Spleen (tissue), 11 donors: ENCODE results near the gene TNS1. TPM values are rescaled to one million over a fixed set of nuclear protein-coding genes. Genes with fewer than 3 reads are reported as not detected.

ENCODE experiments used
- DNase-seq: peaks from one replicate; pipeline ENCODE4 v3.0.0-alpha.2; 2020
- H3K27ac ChIP-seq, 8 donors: fragments of 200-600 bp; sonication (generic) in 7 of 8; 1 replicate in 4 of 8; 2 replicates in 4 of 8; pipeline versions ENCODE4 v1.5.0 to v1.8.0; 2016 to 2021; ENCODE audit warnings: inconsistent platforms in 4 of 8, mild to moderate bottlenecking in 4 of 8, moderate library complexity in 1 of 8
- H3K27me3 ChIP-seq, 7 donors: fragments of 200-600 bp; sonication (generic) in 6 of 7; replicated peaks in 1 of 7; 1 replicate in 4 of 7; 2 replicates in 3 of 7; pipeline versions ENCODE4 v1.5.0 to v1.8.0; 2016 to 2021; ENCODE audit warnings: inconsistent platforms in 3 of 7, mild to moderate bottlenecking in 1 of 7
- H3K36me3 ChIP-seq, 6 donors: fragments of 200-600 bp; sonication (generic) in 5 of 6; 1 replicate in 4 of 6; 2 replicates in 2 of 6; pipeline versions ENCODE4 v1.5.0 to v1.8.0; 2016 to 2021; ENCODE audit warnings: inconsistent platforms in 2 of 6
- H3K4me1 ChIP-seq, 6 donors: fragments of 200-600 bp; sonication (generic) in 5 of 6; 1 replicate in 3 of 6; 2 replicates in 3 of 6; pipeline versions ENCODE4 v1.5.0 to v1.8.0; 2016 to 2021; ENCODE audit warnings: inconsistent platforms in 3 of 6
- H3K4me3 ChIP-seq, 8 donors: fragments of 200-600 bp; sonication (generic) in 7 of 8; 1 replicate in 4 of 8; 2 replicates in 4 of 8; pipeline versions ENCODE4 v1.5.0 to v1.8.0; 2016 to 2021; ENCODE audit warnings: inconsistent platforms in 4 of 8, mild to moderate bottlenecking in 4 of 8, moderate library complexity in 2 of 8
- H3K9me3 ChIP-seq, 8 donors: fragments of 200-600 bp; sonication (generic) in 7 of 8; 1 replicate in 4 of 8; 2 replicates in 4 of 8; pipeline versions ENCODE4 v1.5.0 to v1.8.0; 2016 to 2021; ENCODE audit warnings: inconsistent platforms in 4 of 8
- POLR2A ChIP-seq, 3 donors: fragments of 450-650 bp; IDR thresholded peaks; one replicate each; pipeline ENCODE4 v1.5.1; 2017; ENCODE audit warnings: antibody characterized with exemption in 3 of 3, mild to moderate bottlenecking in 1 of 3
- POLR2AphosphoS5 ChIP-seq, 3 donors: sonication (generic); formaldehyde crosslinking; IDR thresholded peaks; one replicate each; pipeline ENCODE4 v1.5.1; 2017; ENCODE audit warnings: antibody characterized with exemption in 3 of 3
- WGBS, 5 donors: extraction: QIAGEN DNeasy Blood & Tissue Kit in 3 of 5; methylation state at CpG; one replicate each; pipeline versions ENCODE4 v1.1.5 to v1.1.7; 2013 to 2018; 5-methylcytosine and 5-hydroxymethylcytosine counted together
- intact Hi-C: fragments of 100-400 bp; cut with DNase I; formaldehyde crosslinking; loops from one replicate; pipeline ENCODE4 v1.15.0; 2023; ENCODE audit warnings: low total_unique reads
- polyA plus RNA-seq, 3 donors: library from polyadenylated mRNA; stranded (reverse); fragments of 200-250 nt; gene quantifications; one replicate each; pipeline ENCODE4 v1.2.1, GENCODE V29; 2013
- total RNA-seq, 7 donors: library from RNA; depleted of rRNA in 3 of 7; stranded (reverse); fragments of >200 nt in 3 of 7; fragmentation: NEBNext Ultra II Directional in 4 of 7; extraction: Animal tissue kit (Norgen Biotek cat#: 25700) in 4 of 7; gene quantifications; one replicate each; pipeline versions ENCODE4 v1.1.0 to v1.2.1, GENCODE V29; 2016 to 2021
- TF ChIP-seq, protein P1 (sequence below), 11 experiments: fragments of 200-600 bp in 7 of 11; fragments of 450-650 bp in 4 of 11; sonication (generic) in 4 of 11; IDR thresholded peaks in 8 of 11; conservative IDR thresholded peaks in 3 of 11; 1 replicate in 7 of 11; 2 replicates in 4 of 11; pipeline versions ENCODE4 v1.4.0 to v1.8.0; 2016 to 2021; ENCODE audit warnings: antibody characterized with exemption in 11 of 11, inconsistent platforms in 4 of 11, mild to moderate bottlenecking in 1 of 11
- donor health status: healthy with polysubstance abuse.
- donor health status: DM: no; HTN: no; CAD: no; lungs with moderate emphysema.
- donor health status: DM: no; HTN: no; CAD: no.
- donor health status: Bipolar disorder and iron deficiency.
- donor health status: healthy.
- donor health status: DM: no; HTN: no; CAD: no.
- donor health status: DM: yes; HTN: yes; CAD: no.

TNS1 gene
- total and polyA plus RNA-seq, 10 donors = 6.9 to 580 (median 246) TPM

DNA sequence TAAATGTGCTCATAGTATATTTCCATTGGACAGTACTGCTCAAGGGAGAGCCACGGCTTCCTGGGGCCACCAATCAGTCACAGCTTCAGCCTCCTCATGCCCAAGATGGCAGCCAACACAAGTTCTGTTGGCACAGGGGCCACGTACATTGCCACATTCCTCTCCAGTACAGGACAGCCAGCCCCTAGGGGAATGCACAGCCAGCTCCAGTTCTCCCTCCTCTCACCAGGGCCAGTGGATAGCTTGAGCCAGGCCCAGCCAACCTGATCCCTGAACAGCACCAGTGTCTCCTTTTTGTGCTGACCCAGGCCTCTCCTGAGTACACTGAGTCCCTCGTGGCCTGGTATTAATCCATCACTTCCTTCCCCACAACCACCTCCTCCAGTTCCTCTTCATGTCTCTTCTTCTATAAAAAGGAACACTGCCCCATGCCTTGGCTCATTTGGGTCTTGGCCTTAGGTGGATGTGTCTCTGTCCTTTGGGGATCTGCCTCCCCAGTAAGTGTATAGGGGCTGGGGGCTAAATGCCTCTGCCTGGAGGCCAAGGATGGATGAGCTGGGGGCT lies 168.7 kb downstream of the TNS1 start:
- WGBS, 5 donors = 55 to 64% (median 58%) methylated on average over 3 of the region's 3 CpGs
- Histone ChIP-seq H3K27ac (peak overlapping the region in 5 of 8 donors; percentile 27 to 72 (median 65)), H3K36me3 (peaks cover 0 to 85% (median 29%) of the 10 kb centered on the region in 6 donors), H3K27me3 (no peaks in the 10 kb centered on the region), H3K4me3 (no peak overlapping the region), H3K4me1 (peaks cover 0 to 98% (median 34%) of the 10 kb centered on the region in 6 donors), H3K9me3 (no peaks in the 10 kb centered on the region)
- TF ChIP-seq, protein P1, sequence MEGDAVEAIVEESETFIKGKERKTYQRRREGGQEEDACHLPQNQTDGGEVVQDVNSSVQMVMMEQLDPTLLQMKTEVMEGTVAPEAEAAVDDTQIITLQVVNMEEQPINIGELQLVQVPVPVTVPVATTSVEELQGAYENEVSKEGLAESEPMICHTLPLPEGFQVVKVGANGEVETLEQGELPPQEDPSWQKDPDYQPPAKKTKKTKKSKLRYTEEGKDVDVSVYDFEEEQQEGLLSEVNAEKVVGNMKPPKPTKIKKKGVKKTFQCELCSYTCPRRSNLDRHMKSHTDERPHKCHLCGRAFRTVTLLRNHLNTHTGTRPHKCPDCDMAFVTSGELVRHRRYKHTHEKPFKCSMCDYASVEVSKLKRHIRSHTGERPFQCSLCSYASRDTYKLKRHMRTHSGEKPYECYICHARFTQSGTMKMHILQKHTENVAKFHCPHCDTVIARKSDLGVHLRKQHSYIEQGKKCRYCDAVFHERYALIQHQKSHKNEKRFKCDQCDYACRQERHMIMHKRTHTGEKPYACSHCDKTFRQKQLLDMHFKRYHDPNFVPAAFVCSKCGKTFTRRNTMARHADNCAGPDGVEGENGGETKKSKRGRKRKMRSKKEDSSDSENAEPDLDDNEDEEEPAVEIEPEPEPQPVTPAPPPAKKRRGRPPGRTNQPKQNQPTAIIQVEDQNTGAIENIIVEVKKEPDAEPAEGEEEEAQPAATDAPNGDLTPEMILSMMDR (IDR thresholded peaks at IDR 0.05 in 8 of 11, conservative IDR thresholded peaks at IDR 0.05 in 3 of 11) = no peak
- TF ChIP-seq POLR2AphosphoS5 (IDR thresholded peaks at IDR 0.05) = peak in 1 of 3 donors; percentile 39
- peak in 1 of 3 donors; percentile 16 for TF ChIP-seq POLR2A (IDR thresholded peaks at IDR 0.05)
- no peak for DNase-seq
- intact Hi-C loops = no loop called here

DNA sequence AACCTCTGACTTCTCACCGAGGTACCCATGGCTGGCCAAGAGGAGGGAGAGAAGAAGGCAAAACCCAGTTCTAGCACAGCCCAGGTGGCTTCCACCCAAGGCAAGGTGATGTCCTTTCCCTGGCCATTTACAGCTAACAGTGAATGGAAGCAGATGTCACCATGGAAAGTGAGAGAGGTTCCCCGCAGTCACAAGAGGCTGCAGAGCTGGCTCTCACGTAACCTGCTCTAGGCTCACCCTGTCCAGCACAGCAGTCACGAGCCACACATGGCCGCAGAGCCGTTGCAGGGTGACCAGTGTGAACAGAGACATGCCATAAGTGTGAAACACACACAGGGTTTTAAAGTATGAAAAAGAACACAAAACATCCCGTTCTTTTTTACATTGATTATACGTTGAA lies 169.4 kb downstream of the TNS1 start:
- no peak for DNase-seq
- Histone ChIP-seq H3K27ac (peak overlapping the region in 5 of 8 donors; percentile 27 to 72 (median 53)), H3K4me1 (peaks cover 3 to 98% (median 36%) of the 10 kb centered on the region in 6 donors), H3K27me3 (no peaks in the 10 kb centered on the region), H3K36me3 (peaks cover 0 to 85% (median 29%) of the 10 kb centered on the region in 6 donors), H3K4me3 (no peak overlapping the region), H3K9me3 (no peaks in the 10 kb centered on the region)
- WGBS, 5 donors = 90 to 92% (median 91%) methylated on average over 8 of the region's 8 CpGs
- TF ChIP-seq, protein P1 (IDR thresholded peaks at IDR 0.05 in 8 of 11, conservative IDR thresholded peaks at IDR 0.05 in 3 of 11) = no peak
- no peak for TF ChIP-seq POLR2AphosphoS5 (IDR thresholded peaks at IDR 0.05)
- no peak for TF ChIP-seq POLR2A (IDR thresholded peaks at IDR 0.05)
- intact Hi-C loops = no loop called here

DNA sequence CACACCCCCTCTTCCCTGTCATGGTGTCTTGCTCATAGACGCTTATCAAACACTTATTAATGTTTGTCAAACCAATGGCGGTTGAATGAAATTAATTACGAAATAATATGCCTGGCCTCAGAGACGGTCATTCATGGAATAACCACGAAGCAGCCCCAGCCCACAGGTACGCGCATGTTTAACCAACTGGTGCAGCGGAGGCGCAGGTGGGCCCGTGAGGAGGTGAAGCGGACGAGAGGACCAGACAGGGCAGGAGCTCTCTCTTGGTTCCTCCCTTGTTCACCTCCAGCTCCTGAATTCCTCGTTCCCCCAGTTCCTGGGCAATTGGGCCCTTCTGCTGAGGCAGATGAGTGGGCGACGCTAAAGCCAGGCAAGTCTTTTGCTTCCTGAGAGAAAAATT lies 169.8 kb downstream of the TNS1 start:
- no peak for DNase-seq
- no peak overlapping the region for H3K4me3 ChIP-seq
- TF ChIP-seq POLR2AphosphoS5 (IDR thresholded peaks at IDR 0.05) = peak in 1 of 3 donors; percentile 22
- no peak for TF ChIP-seq POLR2A (IDR thresholded peaks at IDR 0.05)
- TF ChIP-seq, protein P1 (IDR thresholded peaks at IDR 0.05 in 8 of 11, conservative IDR thresholded peaks at IDR 0.05 in 3 of 11) = no peak
- H3K27me3 ChIP-seq = no peaks in the 10 kb centered on the region
- peaks cover 6 to 98% (median 38%) of the 10 kb centered on the region in 6 donors for H3K4me1 ChIP-seq
- H3K9me3 ChIP-seq = no peaks in the 10 kb centered on the region
- intact Hi-C loops = no loop called here
- peak overlapping the region in 5 of 8 donors; percentile 16 to 72 (median 53) for H3K27ac ChIP-seq
- peaks cover 0 to 85% (median 31%) of the 10 kb centered on the region in 6 donors for H3K36me3 ChIP-seq
- 82 to 91% (median 86%) methylated on average over 15 of the region's 15 CpGs for WGBS, 5 donors

DNA sequence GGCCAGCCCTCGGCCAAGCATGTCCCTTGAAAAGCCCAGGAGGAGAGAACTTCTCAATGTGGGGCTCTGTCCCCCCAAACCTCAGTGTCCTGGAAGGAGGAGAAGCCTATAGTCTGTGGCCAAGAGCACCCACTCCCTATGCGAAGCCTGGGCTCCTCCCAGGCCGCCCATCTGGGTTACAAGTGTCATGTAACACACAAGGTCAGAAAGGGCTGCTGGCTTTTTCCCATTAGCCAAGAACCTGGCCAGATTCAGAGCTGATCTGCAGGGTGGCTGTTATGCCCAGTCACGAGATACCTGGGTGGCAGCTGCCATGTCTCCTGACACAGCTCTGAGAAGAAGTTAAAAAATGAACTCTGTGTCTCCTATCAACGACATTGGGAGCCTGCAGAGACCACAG lies 170.7 kb downstream of the TNS1 start:
- Histone ChIP-seq H3K27me3 (no peaks in the 10 kb centered on the region), H3K4me1 (peaks cover 13 to 98% (median 43%) of the 10 kb centered on the region in 6 donors), H3K9me3 (no peaks in the 10 kb centered on the region), H3K27ac (peak overlapping the region in 5 of 8 donors; percentile 16 to 72 (median 53)), H3K36me3 (peaks cover 0 to 86% (median 31%) of the 10 kb centered on the region in 6 donors), H3K4me3 (no peak overlapping the region)
- 34 to 78% (median 67%) methylated on average over 5 of the region's 5 CpGs for WGBS, 5 donors
- DNase-seq = no peak
- TF ChIP-seq POLR2AphosphoS5 (IDR thresholded peaks at IDR 0.05) (no peak), POLR2A (IDR thresholded peaks at IDR 0.05) (no peak)
- TF ChIP-seq, protein P1 (IDR thresholded peaks at IDR 0.05 in 8 of 11, conservative IDR thresholded peaks at IDR 0.05 in 3 of 11) = no peak
- intact Hi-C loops = no loop called here
